GM12891 (cell line): ENCODE data around the gene RNF150.

ENCODE experiments used
- PAX5 ChIP-seq: IDR thresholded peaks from 2 replicates; pipeline ENCODE4 v1.6.1; 2011; ENCODE audit warnings: low read length, moderate library complexity, mild to moderate bottlenecking; ENCODE audit not compliant: insufficient read depth, severe bottlenecking
- POLR2A ChIP-seq: IDR thresholded peaks from 2 replicates; pipeline ENCODE4 v1.6.1; 2011; ENCODE audit warnings: low read depth, low read length, control low read depth
- POLR2AphosphoS5 ChIP-seq: IDR thresholded peaks from 2 replicates; pipeline ENCODE4 v1.6.1; 2011; ENCODE audit warnings: low read depth, low read length, control low read depth
- POU2F2 ChIP-seq: IDR thresholded peaks from 2 replicates; pipeline ENCODE4 v1.6.1; 2011; ENCODE audit warnings: low read depth, mild to moderate bottlenecking, control low read depth, low read length, moderate library complexity
- SPI1 ChIP-seq: IDR thresholded peaks from 2 replicates; pipeline ENCODE4 v1.6.1; 2011; ENCODE audit warnings: low read depth, low read length, control low read depth
- TAF1 ChIP-seq: IDR thresholded peaks from 2 replicates; pipeline ENCODE4 v1.6.1; 2011; ENCODE audit warnings: low read depth, low read length, control low read depth

GRCh38 chr4:140839406-140839805 is 293.9 kb downstream of the RNF150 start:
- no peak for TF ChIP-seq POLR2A
- no peak for TF ChIP-seq POLR2AphosphoS5
- TF ChIP-seq TAF1: no peak
- no peak for TF ChIP-seq SPI1
- no peak for TF ChIP-seq POU2F2
- no peak for TF ChIP-seq PAX5
